Endothelial cell of umbilical vein (primary cell): ENCODE measurements around the gene NEAT1. TPM values are rescaled to one million over a fixed set of nuclear protein-coding genes. Genes with fewer than 3 reads are reported as not detected.
"Not testable (repeated sequence)": the region's sequence is repeated elsewhere in the genome, so short reads cannot be mapped to it uniquely, and the experiment has no call there.

Source experiments
- BruUV-seq: library from RNA; stranded (reverse); fragments of 400-500 nt; replicated peaks from 2 replicates; lab custom pipeline; 2021; lab: Mats Ljungman, UMichigan
- CTCF ChIA-PET: fragments of 300-600, 350-600 bp; sonication (Branson Sonifier 250); formaldehyde crosslinking; loops from one replicate; lab custom pipeline; 2021; ENCODE audit warnings: antibody characterized with exemption, inconsistent platforms; lab: Charles Lee
- POLR2A ChIA-PET: fragments of 300-600, 350-600 bp; sonication (Branson Sonifier 250); formaldehyde crosslinking; loops from one replicate; lab custom pipeline; 2021; ENCODE audit warnings: antibody characterized with exemption, inconsistent platforms; lab: Charles Lee
- DNase-seq: peaks from one replicate; pipeline ENCODE4 v3.0.0-alpha.2; 2011; ENCODE audit warnings: low read depth, low spot score
- FAIRE-seq: peaks from 2 replicates; lab custom pipeline; 2011; peaks lifted over from hg19 to GRCh38; lab: Jason Lieb, UNC
- H2AFZ ChIP-seq: 2 replicates; pipeline ENCODE4 v1.6.0; 2012; ENCODE audit warnings: low read depth, low read length, control low read depth, inconsistent platforms
- H3K27ac ChIP-seq: 2 replicates; pipeline ENCODE4 v1.5.1; 2011; ENCODE audit warnings: low read depth, mild to moderate bottlenecking, control low read depth, low read length, moderate library complexity; ENCODE audit not compliant: insufficient read depth
- H3K27me3 ChIP-seq, 2 experiments: 2 replicates each; pipeline versions ENCODE4 v1.6.0 to v1.6.1; 2011; ENCODE audit warnings: low read length in 2 of 2, mixed read lengths in 1 of 2; ENCODE audit not compliant: control insufficient read depth in 2 of 2, insufficient read depth in 2 of 2
- H3K36me3 ChIP-seq, 2 experiments: 2 replicates in 1 of 2; 3 replicates in 1 of 2; pipeline ENCODE4 v1.5.1; 2011; ENCODE audit warnings: low read length in 2 of 2, mild to moderate bottlenecking in 1 of 2, moderate library complexity in 1 of 2; ENCODE audit not compliant: control insufficient read depth in 2 of 2, insufficient read depth in 2 of 2; ENCODE audit errors: extremely low read depth in 1 of 2
- H3K4me1 ChIP-seq: 3 replicates; pipeline ENCODE4 v1.5.1; 2011; ENCODE audit warnings: mild to moderate bottlenecking, low read length; ENCODE audit not compliant: control insufficient read depth, insufficient read depth; ENCODE audit errors: extremely low read depth
- H3K4me2 ChIP-seq: 2 replicates; pipeline ENCODE4 v1.6.1; 2011; ENCODE audit warnings: low read length, control low read depth, mixed read lengths; ENCODE audit not compliant: insufficient read depth
- H3K4me3 ChIP-seq, 3 experiments: fragments of 200-600 bp in 1 of 3; sonication (generic), shearing (Covaris generic) in 1 of 3; replicated peaks in 1 of 3; 2 replicates each; pipeline ENCODE4 v1.5.1; 2011 to 2016; ENCODE audit warnings: control low read depth in 3 of 3, low read length in 3 of 3, mild to moderate bottlenecking in 2 of 3, inconsistent platforms in 1 of 3, low read depth in 1 of 3, moderate library complexity in 1 of 3; ENCODE audit not compliant: insufficient read depth in 1 of 3
- H3K79me2 ChIP-seq: 2 replicates; pipeline ENCODE4 v1.6.0; 2012; ENCODE audit warnings: low read length, inconsistent platforms; ENCODE audit not compliant: control insufficient read depth, insufficient read depth
- H3K9ac ChIP-seq: replicated peaks from 2 replicates; pipeline ENCODE3; 2011; ENCODE audit warnings: low read length, control low read depth; ENCODE audit not compliant: insufficient read depth; ENCODE audit errors: extremely low read depth
- H3K9me1 ChIP-seq: replicated peaks from 3 replicates; pipeline ENCODE4 v1.6.0; 2011; ENCODE audit warnings: mild to moderate bottlenecking, low read length; ENCODE audit not compliant: control insufficient read depth, insufficient read depth; ENCODE audit errors: extremely low read depth
- H3K9me3 ChIP-seq: replicated peaks from 2 replicates; pipeline ENCODE4 v1.5.1; 2012; ENCODE audit warnings: low read length, inconsistent platforms; ENCODE audit not compliant: control insufficient read depth, insufficient read depth
- H4K20me1 ChIP-seq: replicated peaks from 2 replicates; pipeline ENCODE3; 2011; ENCODE audit warnings: mild to moderate bottlenecking, low read length; ENCODE audit not compliant: control insufficient read depth, insufficient read depth; ENCODE audit errors: extremely low read depth
- EZH2 ChIP-seq: IDR thresholded peaks from 2 replicates; pipeline ENCODE4 v1.6.1; 2012; ENCODE audit warnings: borderline replicate concordance, low read depth, mild to moderate bottlenecking, moderate library complexity, low read length, inconsistent platforms; ENCODE audit not compliant: severe bottlenecking
- FOS ChIP-seq: IDR thresholded peaks from 2 replicates; pipeline ENCODE4 v1.6.1; 2011; ENCODE audit warnings: mild to moderate bottlenecking, low read length, moderate library complexity, borderline replicate concordance; ENCODE audit not compliant: insufficient read depth
- MAX ChIP-seq: IDR thresholded peaks from 2 replicates; pipeline ENCODE4 v1.6.1; 2011; ENCODE audit not compliant: insufficient read depth, insufficient read length
- MYC ChIP-seq: IDR thresholded peaks from one replicate; pipeline ENCODE4 v1.6.1; 2011; ENCODE audit warnings: mild to moderate bottlenecking, low read depth, low read length
- POLR2A ChIP-seq: IDR thresholded peaks from 2 replicates; pipeline ENCODE4 v1.6.1; 2012; ENCODE audit warnings: low read depth, mild to moderate bottlenecking, control low read depth, low read length
- POLR2AphosphoS5 ChIP-seq: IDR thresholded peaks from 2 replicates; pipeline ENCODE4 v1.6.1; 2012; ENCODE audit warnings: low read depth, mild to moderate bottlenecking, control low read depth, low read length, moderate library complexity; ENCODE audit not compliant: insufficient read depth
- dilution Hi-C: fragments of 300-500 bp; cut with MboI; formaldehyde crosslinking; loops from one replicate; pipeline ENCODE4 v1.15.0; 2019; ENCODE audit warnings: low sequenced_read_pairs; ENCODE audit not compliant: extremely low pct_ligation_motif_present
- intact Hi-C: fragments of 100-400 bp; cut with micrococcal nuclease; formaldehyde crosslinking; loops from one replicate; pipeline ENCODE4 v1.10.0; 2022
- polyA plus RNA-seq, 4 experiments: library from polyadenylated mRNA; depleted of rRNA in 3 of 4; stranded (reverse) in 3 of 4; unstranded in 1 of 4; fragments of >200 nt; gene quantifications; 2 replicates each; pipeline versions ENCODE4 v1.2.1 to v1.2.3, GENCODE V29; 2011 to 2012; ENCODE audit warnings: missing spikeins in 1 of 4
- total RNA-seq: library from RNA; stranded (reverse); gene quantifications from 2 replicates; pipeline ENCODE4 v1.2.3, GENCODE V29; 2021

NEAT1 gene
- total and polyA plus RNA-seq, 2 donors (not counting 3 experiments of a cell fraction or from before 2014, with no cell fraction given): 34.4 to 957 TPM

GRCh38 chr11:65448418-65449105 is 26.0 kb downstream of the NEAT1 start:
- no peaks in the 10 kb centered on the region for H3K9me3 ChIP-seq
- no peak overlapping the region for H3K4me3 ChIP-seq
- no peak overlapping the region for H3K9ac ChIP-seq
- no peaks in the 10 kb centered on the region for H4K20me1 ChIP-seq
- no TSS peak for BruUV-seq
- no peaks in the 10 kb centered on the region for H3K27me3 ChIP-seq
- H3K27ac ChIP-seq: no peak overlapping the region
- peak; percentile 37 for DNase-seq
- H3K4me2 ChIP-seq: no peak overlapping the region
- TF ChIP-seq POLR2AphosphoS5 (peak; percentile 70), FOS (no peak), POLR2A (peak; percentile 56), EZH2 (no peak), MAX (no peak), MYC (no peak)
- peaks cover 3% of the 10 kb centered on the region for H3K79me2 ChIP-seq
- ChIA-PET CTCF (interaction anchor here (1.1 to 2.8 kb wide), 4 partner anchors 20 to 49 kb away, joined by 3 to 11 read pairs (median 6); no protein-coding TSS in a partner anchor), POLR2A (interaction anchor here (1.1 to 6.9 kb wide), 3 partner anchors 23 to 58 kb away, joined by 3 to 70 read pairs (median 40); partner anchors contain the start of gene MALAT1)
- dilution Hi-C loops: no loop called here
- no peak for FAIRE-seq
- H3K4me1 ChIP-seq: no peaks in the 10 kb centered on the region
- H2AFZ ChIP-seq: no peak overlapping the region
- H3K36me3 ChIP-seq: peaks cover 4 to 6% of the 10 kb centered on the region in 2 experiments
- intact Hi-C loops: no loop called here
- no peaks in the 10 kb centered on the region for H3K9me1 ChIP-seq

- H3K79me2 ChIP-seq, FAIRE-seq, H3K9ac ChIP-seq, H2AFZ ChIP-seq, H3K4me3 ChIP-seq, POLR2A ChIA-PET, BruUV-seq, H3K9me1 ChIP-seq, H4K20me1 ChIP-seq, H3K9me3 ChIP-seq, dilution Hi-C loops, H3K4me2 ChIP-seq, H3K36me3 ChIP-seq, DNase-seq, H3K27me3 ChIP-seq, intact Hi-C loops, H3K4me1 ChIP-seq, H3K27ac ChIP-seq, CTCF ChIA-PET: not testable (repeated sequence)
Observed at GRCh38 chr11:65451301-65451700, 28.7 kb downstream of the NEAT1 start.

GRCh38 chr11:65452259-65452658 is 29.7 kb downstream of the NEAT1 start:
- H3K9me1 ChIP-seq, H3K9ac ChIP-seq, dilution Hi-C loops, H2AFZ ChIP-seq, H3K4me3 ChIP-seq, H3K79me2 ChIP-seq, H3K27me3 ChIP-seq, H3K4me2 ChIP-seq, FAIRE-seq, H3K4me1 ChIP-seq, H3K36me3 ChIP-seq, intact Hi-C loops, H4K20me1 ChIP-seq, BruUV-seq, DNase-seq, H3K9me3 ChIP-seq, H3K27ac ChIP-seq: not testable (repeated sequence)
- ChIA-PET POLR2A (interaction anchor here (1.0 kb wide), 2 partner anchors 47 to 57 kb away, joined by 4 to 13 read pairs; partner anchors contain the start of gene MALAT1), CTCF (interaction anchor here (0.6 kb wide), 1 partner anchor 65 kb away, joined by 3 read pairs; no protein-coding TSS in a partner anchor)
